Stimulated activated naive CD4-positive, alpha-beta T cell (primary cell): Measurements from ENCODE around the gene ICAM4.
A peak's percentile ranks its signal among the peaks of the same experiment; 100 is the strongest.

Experiments
- DNase-seq, 6 experiments: peaks; one replicate each; lab custom pipeline; 2025; lab: John Stamatoyannopoulos, UW

The ICAM4 gene

GRCh38 chr19:10290876-10291553 lies 4.3 kb downstream of the ICAM4 start:
- DNase-seq, result peak in 5 of 6 experiments; percentile 28 to 49 (median 31)

GRCh38 chr19:10291554-10292205 lies 4.9 kb downstream of the ICAM4 start:
- DNase-seq, result peak in 3 of 6 experiments; percentile 32 to 62 (median 34)

GRCh38 chr19:10292206-10292788 lies 5.5 kb downstream of the ICAM4 start:
- DNase-seq, result peak; percentile 16 to 62 (median 54)

GRCh38 chr19:10292789-10293636 lies 6.3 kb downstream of the ICAM4 start:
- DNase-seq, result peak in 1 of 6 experiments; percentile 16

GRCh38 chr19:10293637-10294367 lies 7.0 kb downstream of the ICAM4 start:
- no peak for DNase-seq

GRCh38 chr19:10294368-10294697 lies 7.6 kb downstream of the ICAM4 start:
- no peak for DNase-seq

- DNase-seq, result peak; percentile 33 to 64 (median 56)
Measured at GRCh38 chr19:10295305-10295846, 8.6 kb downstream of the ICAM4 start.

GRCh38 chr19:10295847-10296591 lies 9.3 kb downstream of the ICAM4 start:
- DNase-seq, result no peak

GRCh38 chr19:10299545-10300458 lies 13.0 kb downstream of the ICAM4 start:
- no peak for DNase-seq

GRCh38 chr19:10305139-10305806 lies 18.5 kb downstream of the ICAM4 start:
- no peak for DNase-seq

GRCh38 chr19:10306327-10306726 lies 19.6 kb downstream of the ICAM4 start:
- no peak for DNase-seq

- DNase-seq, result no peak
Measured at GRCh38 chr19:10309423-10309822, 22.7 kb downstream of the ICAM4 start, which contains the start of gene ZGLP1. ZGLP1 (minus strand) TSS chr19:10309815.

GRCh38 chr19:10315335-10316214 lies 28.8 kb downstream of the ICAM4 start, which contains the start of gene FDX2:
FDX2 (minus strand) TSS chr19:10316015; CDS start chr19:10315996, 19 bp downstream.
- DNase-seq, result peak; percentile 66 to 91 (median 86)

GRCh38 chr19:10316229-10317044 lies 29.7 kb downstream of the ICAM4 start:
- peak in 1 of 6 experiments; percentile 33 for DNase-seq

- no peak for DNase-seq
Measured at GRCh38 chr19:10317045-10317856, 30.5 kb downstream of the ICAM4 start.

- DNase-seq, result no peak
Measured at GRCh38 chr19:10317857-10318462, 31.2 kb downstream of the ICAM4 start.
